Non-pigmented ciliary epithelial cell (primary cell): ENCODE results near the gene AKAP6.

Experiments used
- DNase-seq: peaks from one replicate; pipeline ENCODE4 v3.0.0-alpha.2; 2010; ENCODE audit warnings: low read depth

AKAP6 gene

GRCh38 chr14:32407130-32407529 lies 78.0 kb downstream of the AKAP6 start:
- no peak for DNase-seq

DNA sequence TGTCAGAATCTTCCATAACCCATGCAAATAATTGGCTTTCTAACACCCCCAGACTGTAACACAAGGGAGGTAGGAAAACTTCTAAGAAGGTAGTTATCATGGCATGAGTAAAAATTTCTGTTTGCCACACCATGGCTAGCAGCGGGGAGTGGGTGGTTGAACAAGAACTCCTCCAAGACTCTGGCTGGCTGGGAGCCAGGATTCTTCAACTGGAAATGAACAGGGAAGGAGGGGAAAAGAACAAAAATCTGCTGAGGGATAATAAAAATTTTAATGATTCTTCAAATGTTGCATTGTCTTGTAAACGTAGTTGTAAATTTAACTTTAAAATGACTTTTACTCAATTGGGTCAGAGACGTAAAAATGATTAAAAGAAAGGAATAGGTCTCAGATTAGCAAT lies 78.9 kb downstream of the AKAP6 start:
- DNase-seq = no peak

DNA sequence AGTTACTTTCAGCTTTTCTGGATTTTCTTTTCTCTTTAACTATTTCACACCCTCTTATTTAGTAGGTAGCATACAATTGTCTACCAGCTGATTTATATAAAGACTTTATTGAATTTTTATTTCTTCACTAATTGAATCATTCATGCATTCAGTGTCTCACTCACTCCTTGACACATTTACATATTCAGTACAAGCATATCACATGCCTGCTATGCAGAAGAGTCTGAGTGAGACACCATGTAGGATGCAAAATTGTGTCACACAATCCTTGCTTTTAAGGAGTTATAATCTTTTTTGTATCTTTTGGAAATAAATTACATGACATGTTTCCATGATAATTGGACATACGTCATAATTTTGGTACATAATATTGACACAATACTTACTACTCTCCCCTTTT lies 83.0 kb downstream of the AKAP6 start:
- no peak for DNase-seq

DNA sequence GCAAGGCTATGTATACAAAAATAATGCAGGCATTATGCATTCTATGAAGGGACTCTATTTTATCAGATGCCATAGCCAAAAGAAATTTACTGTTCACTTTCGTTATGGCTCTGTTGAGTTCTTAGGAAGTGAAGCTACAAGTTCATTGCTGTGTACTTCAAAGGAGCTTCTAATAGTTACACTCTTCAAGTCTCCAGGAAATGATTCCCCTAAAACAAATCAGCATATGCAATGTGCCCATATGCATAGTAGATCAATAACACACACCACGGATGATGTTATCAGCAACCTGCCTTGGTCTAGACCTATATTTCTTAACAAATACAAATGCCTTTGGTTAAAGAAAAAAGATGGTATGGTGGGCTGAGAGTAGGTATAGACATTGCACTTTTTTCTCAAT lies 83.4 kb downstream of the AKAP6 start:
- DNase-seq = no peak

- DNase-seq = no peak
These were observed 85.0 kb downstream of the AKAP6 start for GRCh38 chr14:32413967-32414640.

DNA sequence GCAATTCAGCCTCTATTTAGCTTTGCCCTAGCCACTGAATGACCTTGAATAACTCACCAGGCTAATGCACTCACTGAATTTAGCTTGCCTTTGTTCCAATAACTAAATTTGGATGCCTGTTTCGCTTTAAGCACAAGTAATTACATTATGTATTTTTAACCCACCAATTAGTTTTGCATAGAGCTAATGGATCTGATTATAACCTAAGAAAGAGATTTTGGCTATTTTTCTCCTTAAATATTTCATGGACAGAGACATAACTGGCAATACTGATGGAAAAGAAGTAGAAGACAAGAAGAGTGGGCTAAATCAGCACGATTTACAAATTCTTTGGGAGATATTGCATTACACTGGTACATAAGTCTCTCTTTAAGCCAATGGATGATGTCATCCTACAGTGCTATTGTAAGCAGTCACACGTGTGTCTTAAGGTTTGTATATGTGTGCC lies 85.7 kb downstream of the AKAP6 start:
- no peak for DNase-seq

- peak; percentile 44 for DNase-seq
These were observed 89.0 kb downstream of the AKAP6 start for GRCh38 chr14:32417956-32418552.

DNA sequence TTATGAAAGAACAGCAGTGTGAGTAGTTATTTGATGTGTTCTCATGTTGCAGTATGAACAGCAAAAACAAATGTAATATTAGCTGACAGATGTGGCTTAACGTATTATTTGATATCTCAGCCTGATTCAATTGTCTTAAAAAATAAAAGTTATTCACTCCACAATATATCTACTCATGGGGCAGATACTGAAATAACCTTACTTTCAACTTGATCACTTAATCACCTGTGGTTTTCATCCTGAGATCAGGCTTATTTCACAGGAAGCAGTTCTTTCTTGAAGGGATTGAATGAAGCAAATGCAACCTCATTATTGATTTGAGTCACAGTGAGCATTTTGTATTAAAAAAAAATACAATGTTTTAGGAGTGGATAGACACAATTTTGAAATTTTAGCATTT lies 90.3 kb downstream of the AKAP6 start:
- no peak for DNase-seq

GRCh38 chr14:32421781-32422180 lies 92.7 kb downstream of the AKAP6 start:
- no peak for DNase-seq

DNA sequence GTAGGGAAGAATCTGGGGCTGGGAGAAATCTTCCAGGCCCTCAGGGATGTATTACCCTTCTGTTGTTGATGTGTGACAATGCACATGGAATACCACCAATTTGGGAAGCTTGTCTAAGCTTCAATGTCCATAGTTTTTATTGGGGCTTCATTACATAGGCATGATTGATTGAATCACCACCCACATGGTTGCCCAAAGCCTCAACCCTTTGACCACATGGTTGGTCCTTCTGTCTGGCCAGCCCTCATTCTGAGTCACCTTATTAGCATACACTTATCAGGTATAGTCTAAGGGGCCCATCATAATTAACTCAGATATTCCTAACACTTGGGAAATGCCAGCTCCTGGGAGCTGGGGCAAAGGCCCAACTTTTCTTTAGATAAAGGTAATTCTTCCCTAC lies 93.3 kb downstream of the AKAP6 start:
- DNase-seq = no peak

GRCh38 chr14:32426028-32426427 lies 96.9 kb downstream of the AKAP6 start:
- no peak for DNase-seq

DNA sequence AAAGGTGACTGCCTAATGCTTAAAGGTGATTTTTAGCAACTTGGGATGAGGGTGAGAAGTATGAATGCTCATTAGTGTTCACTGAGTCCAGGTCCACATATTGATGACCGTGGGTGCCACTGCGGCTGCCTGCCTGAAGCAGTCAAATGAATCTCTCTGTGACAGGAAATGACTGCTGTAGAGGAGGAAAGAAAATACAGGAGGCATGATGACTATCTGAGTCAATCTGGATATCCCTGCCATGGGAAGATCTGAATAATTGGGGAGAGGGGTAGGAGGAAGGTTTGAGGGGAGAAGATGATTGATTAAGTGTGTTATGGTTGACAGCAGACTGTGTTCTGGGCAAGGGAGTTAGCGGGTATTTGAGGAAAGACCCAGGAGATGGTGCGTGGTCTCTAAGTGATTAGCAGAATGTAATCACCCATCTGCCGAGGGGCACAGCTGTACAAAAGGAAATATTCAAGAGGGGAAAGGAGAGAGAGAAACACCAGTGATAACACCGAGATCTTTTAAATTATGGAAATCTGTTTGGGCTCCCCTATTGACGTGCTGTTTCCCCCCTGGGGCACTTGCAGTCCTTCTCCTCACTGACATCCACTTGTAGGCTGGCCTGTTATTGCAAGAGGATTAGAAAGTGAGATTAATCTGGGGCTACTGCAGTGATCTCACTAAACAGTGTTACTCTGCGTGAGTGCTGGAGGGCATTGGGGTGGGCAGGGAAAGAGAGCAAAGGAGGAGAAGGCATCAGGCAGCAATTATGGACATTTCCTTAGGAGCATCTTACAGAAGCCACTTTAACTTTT lies 97.7 kb downstream of the AKAP6 start:
- DNase-seq = no peak

DNA sequence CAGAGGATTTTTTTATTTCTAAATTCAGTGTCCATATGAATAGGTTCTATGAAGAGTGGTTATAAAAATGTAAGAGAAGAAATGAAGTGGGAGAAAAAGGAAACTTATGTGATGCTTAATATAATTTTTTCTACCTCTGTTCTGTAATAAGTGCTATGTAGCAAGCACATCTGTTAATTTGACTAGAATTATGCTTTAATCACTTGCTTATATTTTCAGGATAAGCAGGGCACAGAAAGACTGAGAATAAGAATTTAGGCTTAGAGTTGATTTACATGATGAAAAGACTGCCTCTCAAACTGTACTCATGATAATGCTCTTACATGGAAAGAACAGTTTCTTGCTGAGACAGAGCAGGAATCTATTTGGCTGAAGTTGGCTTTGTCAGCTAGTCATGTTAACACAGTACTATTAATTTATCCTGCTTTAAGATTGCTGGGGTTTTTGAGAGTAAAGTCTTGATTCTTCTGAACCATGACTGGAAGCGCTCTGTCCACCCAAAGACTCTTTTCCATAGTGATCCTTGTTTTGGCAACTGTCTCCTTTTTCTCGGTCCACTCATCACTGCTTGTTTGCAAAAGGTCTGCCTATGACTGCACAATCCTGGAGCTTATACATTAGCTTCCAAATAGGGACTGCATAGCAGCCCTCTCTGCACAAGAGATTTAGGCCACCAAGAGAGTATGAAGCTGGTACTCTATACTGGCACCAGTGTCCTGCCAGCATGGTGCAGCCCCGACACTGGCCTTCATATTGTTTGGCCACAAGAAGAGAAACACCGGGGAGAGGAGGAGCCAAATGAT lies 98.8 kb downstream of the AKAP6 start:
- DNase-seq = no peak

DNA sequence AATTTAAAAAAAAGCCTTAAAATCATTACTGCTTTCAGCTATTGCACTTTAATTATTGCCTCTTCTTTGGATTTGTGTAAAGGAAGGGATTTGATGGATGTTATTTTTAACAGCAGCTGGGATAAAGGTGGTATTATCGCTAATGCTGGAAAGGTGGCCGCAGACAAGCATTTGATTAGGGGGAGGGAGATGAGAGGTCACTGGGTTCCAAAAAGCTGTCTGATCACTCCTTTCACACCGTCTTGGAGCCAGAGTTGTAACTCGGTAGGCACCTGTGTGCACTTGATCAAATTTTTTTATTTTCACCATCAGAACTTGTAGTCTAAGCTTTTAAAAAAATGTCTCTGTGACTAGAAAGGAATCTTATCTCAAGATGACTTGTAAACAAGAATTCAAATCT lies 99.8 kb downstream of the AKAP6 start:
- DNase-seq = no peak

GRCh38 chr14:32430326-32430725 lies 101.2 kb downstream of the AKAP6 start:
- DNase-seq = peak; percentile 41

GRCh38 chr14:32432813-32433538 lies 103.9 kb downstream of the AKAP6 start:
- no peak for DNase-seq

- no peak for DNase-seq
These were observed 105.1 kb downstream of the AKAP6 start for GRCh38 chr14:32434180-32434579.

GRCh38 chr14:32434880-32435279 lies 105.8 kb downstream of the AKAP6 start:
- DNase-seq = no peak

GRCh38 chr14:32435411-32435810 lies 106.3 kb downstream of the AKAP6 start:
- DNase-seq = no peak

GRCh38 chr14:32436993-32437392 lies 107.9 kb downstream of the AKAP6 start:
- DNase-seq = no peak

DNA sequence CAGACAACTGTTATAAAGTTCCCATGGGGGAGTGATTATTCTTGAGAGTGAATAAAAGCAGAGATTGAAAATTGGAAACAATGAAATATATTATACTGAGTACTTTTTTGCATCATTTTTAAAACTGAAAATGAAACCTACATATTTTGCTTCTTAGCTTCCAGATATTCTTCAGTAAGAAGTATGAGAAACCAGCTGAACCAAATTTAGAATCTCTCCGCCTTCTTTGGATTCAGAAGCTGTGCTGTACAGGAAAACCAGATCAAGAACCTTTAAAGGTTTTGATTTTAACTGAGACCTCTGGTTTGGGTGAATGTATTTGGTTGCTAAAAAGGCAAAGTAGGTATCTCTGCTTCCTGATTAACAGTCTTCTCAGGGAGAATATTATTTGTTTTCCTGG lies 109.4 kb downstream of the AKAP6 start:
- no peak for DNase-seq
